ENCODE data around the gene ST6GAL1.
"Not testable (repeated sequence)": the region's sequence is repeated elsewhere in the genome, so short reads cannot be mapped to it uniquely, and the experiment has no call there.

Gene ST6GAL1

GRCh38 chr3:186996356-186996755, 66.0 kb downstream of the ST6GAL1 start:
- no peak for DNase-seq

- DNase-seq = no peak
Observed at GRCh38 chr3:186997061-186997460, 66.7 kb downstream of the ST6GAL1 start.

- no peak for DNase-seq
Observed at GRCh38 chr3:186997473-186997939, 67.2 kb downstream of the ST6GAL1 start.

- DNase-seq = no peak
Observed at GRCh38 chr3:186998937-186999368, 68.6 kb downstream of the ST6GAL1 start.

- DNase-seq = no peak
Observed at GRCh38 chr3:187000711-187001151, 70.4 kb downstream of the ST6GAL1 start.

- no peak for DNase-seq
Observed at GRCh38 chr3:187002915-187003314, 72.6 kb downstream of the ST6GAL1 start.

GRCh38 chr3:187005827-187006481, 75.6 kb downstream of the ST6GAL1 start:
- no peak for DNase-seq

- DNase-seq = no peak
Observed at GRCh38 chr3:187006864-187007630, 76.7 kb downstream of the ST6GAL1 start.

GRCh38 chr3:187010382-187010781, 80.1 kb downstream of the ST6GAL1 start:
- DNase-seq = not testable (repeated sequence)

- peak; percentile 31 for DNase-seq
Observed at GRCh38 chr3:187011915-187012314, 81.6 kb downstream of the ST6GAL1 start.

GRCh38 chr3:187012609-187013051, 82.3 kb downstream of the ST6GAL1 start:
- no peak for DNase-seq

GRCh38 chr3:187013159-187013716, 82.9 kb downstream of the ST6GAL1 start:
- DNase-seq = no peak

- no peak for DNase-seq
Observed at GRCh38 chr3:187014417-187014864, 84.1 kb downstream of the ST6GAL1 start.

- DNase-seq = no peak
Observed at GRCh38 chr3:187015903-187016638, 85.7 kb downstream of the ST6GAL1 start.

GRCh38 chr3:187016639-187017345, 86.5 kb downstream of the ST6GAL1 start:
- no peak for DNase-seq

GRCh38 chr3:187017511-187018230, 87.3 kb downstream of the ST6GAL1 start:
- no peak for DNase-seq

GRCh38 chr3:187019542-187020072, 89.3 kb downstream of the ST6GAL1 start:
- DNase-seq = no peak

GRCh38 chr3:187020376-187020775, 90.0 kb downstream of the ST6GAL1 start:
- DNase-seq = no peak

- no peak for DNase-seq
Observed at GRCh38 chr3:187021748-187022402, 91.5 kb downstream of the ST6GAL1 start.

- no peak for DNase-seq
Observed at GRCh38 chr3:187022403-187023029, 92.2 kb downstream of the ST6GAL1 start.
